Upper lobe of right lung (tissue), 1 donor: ENCODE data around the gene SDC4. TPM values are rescaled to one million over a fixed set of nuclear protein-coding genes. Genes with fewer than 3 reads are reported as not detected.
A peak's percentile ranks its signal among the peaks of the same experiment; 100 is the strongest.

Source experiments
- ATAC-seq: fragments of 200-7000 bp; cut with Tn5 transposase; one replicate; pipeline ENCODE4 v1.9.1; 2020; ENCODE audit warnings: mild to moderate bottlenecking, moderate library complexity
- DNase-seq: peaks from one replicate; pipeline ENCODE4 v3.0.0-alpha.2; 2020
- H3K27ac ChIP-seq: fragments of 200-600 bp; one replicate; pipeline ENCODE4 v1.8.0; 2022
- H3K27me3 ChIP-seq: fragments of 200-600 bp; one replicate; pipeline ENCODE4 v1.8.0; 2022; ENCODE audit warnings: mild to moderate bottlenecking
- H3K36me3 ChIP-seq: fragments of 200-600 bp; one replicate; pipeline ENCODE4 v1.8.0; 2022
- H3K4me1 ChIP-seq: fragments of 200-600 bp; one replicate; pipeline ENCODE4 v1.8.0; 2022
- H3K4me3 ChIP-seq: fragments of 200-600 bp; one replicate; pipeline ENCODE4 v1.8.0; 2022; ENCODE audit warnings: mild to moderate bottlenecking
- H3K9me3 ChIP-seq: fragments of 200-600 bp; one replicate; pipeline ENCODE4 v1.8.0; 2022
- CTCF ChIP-seq: fragments of 200-600 bp; IDR thresholded peaks from one replicate; pipeline ENCODE4 v1.8.0; 2022; ENCODE audit warnings: antibody characterized with exemption
- intact Hi-C: fragments of 100-400 bp; cut with DNase I; formaldehyde crosslinking; loops from one replicate; pipeline ENCODE4 v1.11.0; 2022
- total RNA-seq: library from RNA; stranded (reverse); fragmentation: NEBNext Ultra II Directional; extraction: Animal tissue kit (Norgen Biotek cat#: 25700); gene quantifications from one replicate; pipeline ENCODE4 v1.2.1, GENCODE V29; 2021
- donor health status: DM: no; HTN: yes; CAD: no; lungs with severe emphysema.

The SDC4 gene
- total RNA-seq, 1 donor from 2014 or later, result 345 TPM

- intact Hi-C loops, result no loop called here
- ATAC-seq, result no peak
- H3K9me3 ChIP-seq, result no peaks in the 10 kb centered on the region
- H3K27ac ChIP-seq, result no peak overlapping the region
- H3K4me3 ChIP-seq, result no peak overlapping the region
- peaks cover 46% of the 10 kb centered on the region for H3K27me3 ChIP-seq
- no peaks in the 10 kb centered on the region for H3K4me1 ChIP-seq
- TF ChIP-seq CTCF, result no peak
- no peak for DNase-seq
- no peaks in the 10 kb centered on the region for H3K36me3 ChIP-seq
These were observed 36.0 kb downstream of the SDC4 start for GRCh38 chr20:45312241-45312640.

- H3K36me3 ChIP-seq, result no peaks in the 10 kb centered on the region
- H3K27me3 ChIP-seq, result peaks cover 42% of the 10 kb centered on the region
- intact Hi-C loops, result no loop called here
- H3K4me1 ChIP-seq, result no peaks in the 10 kb centered on the region
- DNase-seq, result peak; percentile 89
- peak; percentile 78 for TF ChIP-seq CTCF
- ATAC-seq, result peak; percentile 83
- H3K27ac ChIP-seq, result no peak overlapping the region
- no peak overlapping the region for H3K4me3 ChIP-seq
- H3K9me3 ChIP-seq, result no peaks in the 10 kb centered on the region
These were observed 36.5 kb downstream of the SDC4 start for GRCh38 chr20:45311589-45312211.

- no peak overlapping the region for H3K4me3 ChIP-seq
- DNase-seq (no peak), ATAC-seq (no peak)
- no peaks in the 10 kb centered on the region for H3K4me1 ChIP-seq
- H3K27ac ChIP-seq, result no peak overlapping the region
- TF ChIP-seq CTCF, result no peak
- no peaks in the 10 kb centered on the region for H3K9me3 ChIP-seq
- H3K36me3 ChIP-seq, result no peaks in the 10 kb centered on the region
- peaks cover 35% of the 10 kb centered on the region for H3K27me3 ChIP-seq
- intact Hi-C loops, result no loop called here
These were observed 39.1 kb downstream of the SDC4 start for GRCh38 chr20:45309075-45309474.

- ATAC-seq, result peak; percentile 64
- Histone ChIP-seq H3K4me3 (no peak within 1 kb of the TSS), H3K27me3 (peaks cover 35% of the 10 kb centered on the region), H3K36me3 (no peaks in the 10 kb centered on the region), H3K27ac (no peak within 1 kb of the TSS), H3K9me3 (no peaks in the 10 kb centered on the region), H3K4me1 (no peaks in the 10 kb centered on the region)
- peak; percentile 82 for DNase-seq
- peak; percentile 21 for TF ChIP-seq CTCF
- intact Hi-C loops, result no loop called here
These were observed 40.0 kb downstream of the SDC4 start, which contains the start of gene MATN4 for GRCh38 chr20:45308117-45308778. Gene MATN4 (minus strand): TSS chr20:45308299. CDS start chr20:45305582, 2,717 bp downstream.

GRCh38 chr20:45307076-45307640 lies 41.1 kb downstream of the SDC4 start:
- H3K36me3 ChIP-seq, result no peaks in the 10 kb centered on the region
- H3K27ac ChIP-seq, result no peak overlapping the region
- no peak for TF ChIP-seq CTCF
- ATAC-seq (no peak), DNase-seq (no peak)
- H3K9me3 ChIP-seq, result no peaks in the 10 kb centered on the region
- no peaks in the 10 kb centered on the region for H3K4me1 ChIP-seq
- H3K27me3 ChIP-seq, result peaks cover 30% of the 10 kb centered on the region
- no peak overlapping the region for H3K4me3 ChIP-seq
- intact Hi-C loops, result no loop called here
